ENCODE results near the gene CLCNKB. TPM values are rescaled to one million over a fixed set of nuclear protein-coding genes. Genes with fewer than 3 reads are reported as not detected.
"Not testable (repeated sequence)": the region's sequence is repeated elsewhere in the genome, so short reads cannot be mapped to it uniquely, and the experiment has no call there.

The CLCNKB gene
- total RNA-seq, 1 donor from 2014 or later, result not detected

DNA sequence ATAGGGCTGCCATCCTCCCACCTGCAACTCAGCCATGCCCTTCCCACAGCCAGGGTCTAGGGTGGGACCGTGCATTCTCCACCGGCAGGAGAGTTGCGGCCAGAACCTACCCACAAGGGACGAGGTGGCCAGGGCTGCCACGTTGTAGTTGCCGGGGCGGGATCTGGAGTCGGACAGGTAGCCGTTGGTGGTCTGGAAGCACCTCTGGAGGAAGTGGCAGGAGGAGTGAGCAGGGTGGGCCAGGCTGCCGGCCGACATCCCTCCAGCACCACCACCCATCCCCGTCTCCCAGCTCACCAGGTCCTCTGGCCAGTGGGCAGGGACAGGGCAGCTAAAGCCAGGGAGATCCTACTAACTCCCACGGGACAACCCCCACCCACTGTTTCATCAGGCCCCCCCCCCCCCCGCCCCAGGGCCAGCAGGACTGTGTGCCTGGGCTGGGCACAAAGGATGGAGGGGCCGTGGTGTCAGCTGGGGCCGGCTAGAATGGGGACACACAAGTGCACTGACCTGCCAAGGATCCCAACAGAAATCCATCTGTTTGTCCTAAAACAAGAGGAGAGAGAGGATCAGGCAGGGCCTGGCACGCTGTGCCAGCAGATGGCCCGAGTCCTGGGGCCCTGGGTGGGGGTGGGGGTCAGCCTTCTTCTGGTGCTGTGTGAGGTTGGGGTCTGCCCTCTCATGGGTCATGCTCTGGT lies 18.6 kb downstream of the CLCNKB start:
- H3K9me3 Mint-ChIP-seq; DNase-seq (ENCODE audit: low spot score); H3K4me3 Mint-ChIP-seq (ENCODE audit: low read depth); H3K27ac Mint-ChIP-seq; intact Hi-C loops (cut with micrococcal nuclease); H3K36me3 Mint-ChIP-seq (ENCODE audit: low read depth): not testable (repeated sequence)
- peaks cover 19% of the 10 kb centered on the region for H3K27me3 Mint-ChIP-seq (ENCODE audit: low read depth)
- H3K4me1 Mint-ChIP-seq (ENCODE audit: low read depth), result peaks cover 13% of the 10 kb centered on the region

DNA sequence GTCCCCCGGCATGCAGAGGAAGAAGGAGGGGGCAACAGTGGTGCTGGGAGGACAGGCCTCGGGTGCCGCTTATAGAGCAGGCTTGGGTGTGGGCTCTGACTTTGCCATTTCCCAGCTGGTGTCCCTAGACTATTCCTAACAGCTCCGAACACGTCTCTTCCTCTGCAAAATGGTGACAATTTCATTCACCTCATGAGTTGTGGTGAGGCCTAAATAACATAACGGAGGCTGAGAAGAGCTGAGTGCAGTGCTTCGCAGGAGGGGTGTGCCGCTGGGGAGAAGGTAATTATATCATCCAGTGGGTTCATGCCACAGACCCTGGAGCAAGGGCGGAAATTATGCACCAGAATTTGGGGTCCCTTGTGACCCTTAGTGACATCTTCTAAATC lies 19.1 kb downstream of the CLCNKB start:
- DNase-seq (ENCODE audit: low spot score); H3K27ac Mint-ChIP-seq; H3K4me3 Mint-ChIP-seq (ENCODE audit: low read depth); intact Hi-C loops (cut with micrococcal nuclease); H3K36me3 Mint-ChIP-seq (ENCODE audit: low read depth); H3K9me3 Mint-ChIP-seq: not testable (repeated sequence)
- H3K4me1 Mint-ChIP-seq (ENCODE audit: low read depth), result peaks cover 13% of the 10 kb centered on the region
- peaks cover 21% of the 10 kb centered on the region for H3K27me3 Mint-ChIP-seq (ENCODE audit: low read depth)

DNA sequence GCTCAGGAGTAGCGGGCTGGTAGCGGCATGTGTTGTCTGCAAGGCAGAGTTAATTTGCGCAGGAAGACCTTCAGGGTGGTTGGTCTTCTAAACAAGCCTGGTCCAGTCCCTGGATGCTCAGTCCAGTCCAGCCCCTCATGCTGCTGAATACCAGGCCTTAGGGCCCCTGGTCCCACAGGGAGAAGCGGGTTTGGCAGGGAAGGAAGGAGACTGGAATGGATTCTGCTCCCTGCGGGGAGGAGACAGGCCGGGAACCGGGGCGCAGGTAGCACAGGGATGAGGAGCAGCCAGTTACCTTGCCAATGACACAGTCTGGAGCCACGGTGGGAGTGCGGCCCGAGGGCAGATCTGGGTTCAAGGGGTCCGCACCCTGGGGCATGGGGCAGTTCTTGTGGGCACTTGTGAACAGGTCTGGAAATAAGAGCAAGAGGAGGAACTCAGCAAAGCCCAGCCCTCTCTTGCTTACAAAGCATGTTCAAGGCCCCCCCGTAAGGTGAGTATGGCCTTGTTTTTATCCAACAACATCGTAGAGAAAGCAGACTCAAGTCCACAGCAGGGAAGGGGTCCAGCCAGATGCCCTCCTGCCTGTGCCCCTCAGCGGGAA lies 19.7 kb downstream of the CLCNKB start:
- H3K27ac Mint-ChIP-seq, result no peak overlapping the region
- no peak overlapping the region for H3K4me3 Mint-ChIP-seq (ENCODE audit: low read depth)
- H3K9me3 Mint-ChIP-seq, result no peaks in the 10 kb centered on the region
- intact Hi-C loops (cut with micrococcal nuclease), result no loop called here
- no peaks in the 10 kb centered on the region for H3K36me3 Mint-ChIP-seq (ENCODE audit: low read depth)
- no peak for DNase-seq (ENCODE audit: low spot score)
- peaks cover 23% of the 10 kb centered on the region for H3K27me3 Mint-ChIP-seq (ENCODE audit: low read depth)
- peaks cover 13% of the 10 kb centered on the region for H3K4me1 Mint-ChIP-seq (ENCODE audit: low read depth)

DNA sequence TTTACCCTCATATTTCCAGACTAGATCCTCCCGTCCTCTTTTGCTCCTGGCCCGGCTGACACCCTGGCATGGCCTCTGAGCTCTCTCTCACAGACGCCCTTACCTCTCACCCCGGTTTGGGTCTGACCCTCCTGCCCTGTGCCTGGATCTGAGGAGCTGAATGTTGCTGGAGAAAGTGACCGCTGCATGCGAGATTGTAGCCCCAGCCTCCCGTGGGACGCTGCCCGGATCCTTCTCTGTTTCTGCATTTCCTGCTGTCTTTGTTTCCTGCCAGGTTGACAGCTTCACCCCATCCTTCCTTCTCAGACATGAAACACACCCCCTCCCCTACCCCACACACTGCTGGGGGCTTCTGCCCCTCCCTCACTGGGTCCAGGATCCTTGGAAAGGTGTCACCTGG lies 20.3 kb downstream of the CLCNKB start:
- no peak for DNase-seq (ENCODE audit: low spot score)
- Mint-ChIP-seq H3K9me3 (no peaks in the 10 kb centered on the region), H3K27ac (no peak overlapping the region)

DNA sequence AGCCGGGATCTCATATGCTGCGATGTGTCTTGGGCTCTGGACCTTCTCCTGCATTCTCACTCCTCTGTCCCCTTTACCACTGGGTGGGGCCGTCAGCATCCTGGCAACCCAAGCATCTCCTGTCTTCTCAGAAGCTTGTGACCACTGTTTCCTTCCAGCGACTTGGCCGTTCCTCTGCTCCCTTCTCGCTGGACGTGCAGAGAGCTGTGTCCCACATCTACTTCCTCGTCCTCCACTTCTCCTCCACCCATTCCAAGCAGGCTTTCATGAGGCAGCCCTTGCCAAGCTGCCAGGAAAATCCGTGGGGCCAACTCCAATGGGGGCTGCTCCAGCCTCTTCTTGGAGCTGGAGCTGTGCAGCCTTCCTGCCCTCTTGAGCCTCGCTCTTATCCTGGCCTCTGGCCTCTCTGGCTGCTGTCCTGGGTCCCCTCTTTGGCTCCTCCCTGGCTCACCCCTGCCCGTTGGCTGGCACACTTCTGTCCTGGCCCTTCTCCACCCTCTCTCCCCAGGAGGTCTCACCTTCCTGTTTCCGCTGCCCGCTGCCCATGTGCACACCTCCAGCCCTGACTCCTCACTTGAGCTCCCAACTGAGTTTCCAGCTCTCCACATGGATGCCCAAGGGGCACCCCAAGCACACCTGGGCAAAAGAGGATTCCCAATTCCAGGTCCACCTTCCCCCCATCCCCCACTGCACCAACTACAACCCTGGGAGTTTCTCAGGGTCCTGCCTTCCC lies 21.1 kb downstream of the CLCNKB start:
- intact Hi-C loops (cut with micrococcal nuclease), result no loop called here
- Mint-ChIP-seq H3K4me3 (ENCODE audit: low read depth) (no peak overlapping the region), H3K27ac (no peak overlapping the region), H3K36me3 (ENCODE audit: low read depth) (no peaks in the 10 kb centered on the region), H3K4me1 (ENCODE audit: low read depth) (peaks cover 13% of the 10 kb centered on the region), H3K27me3 (ENCODE audit: low read depth) (peaks cover 23% of the 10 kb centered on the region), H3K9me3 (no peaks in the 10 kb centered on the region)
- DNase-seq (ENCODE audit: low spot score), result no peak

More for the DNA sequence above, 20.3 kb downstream of the CLCNKB start:
- Mint-ChIP-seq H3K4me3 (ENCODE audit: low read depth) (no peak overlapping the region), H3K36me3 (ENCODE audit: low read depth) (no peaks in the 10 kb centered on the region), H3K4me1 (ENCODE audit: low read depth) (peaks cover 13% of the 10 kb centered on the region), H3K27me3 (ENCODE audit: low read depth) (peaks cover 23% of the 10 kb centered on the region)
- intact Hi-C loops (cut with micrococcal nuclease), result no loop called here

DNA sequence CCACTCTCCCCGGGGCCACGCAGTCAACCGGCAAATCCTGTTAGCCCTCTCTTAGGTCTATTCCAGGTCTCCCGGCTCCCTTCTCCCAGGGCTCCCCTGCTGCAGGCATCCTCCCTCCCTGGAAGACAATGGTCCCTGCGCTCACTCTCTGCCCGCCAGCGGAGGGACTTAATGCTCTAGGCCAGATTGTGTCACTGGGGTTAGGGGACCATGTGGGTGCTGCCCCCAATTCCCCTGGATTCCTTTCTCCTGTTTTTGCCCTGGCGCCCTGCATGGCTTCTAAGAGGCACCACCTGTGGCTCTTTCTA lies 21.6 kb downstream of the CLCNKB start:
- Mint-ChIP-seq H3K27me3 (ENCODE audit: low read depth) (peaks cover 23% of the 10 kb centered on the region), H3K4me3 (ENCODE audit: low read depth) (no peak overlapping the region), H3K9me3 (no peaks in the 10 kb centered on the region), H3K4me1 (ENCODE audit: low read depth) (peaks cover 18% of the 10 kb centered on the region), H3K27ac (no peak overlapping the region), H3K36me3 (ENCODE audit: low read depth) (no peaks in the 10 kb centered on the region)
- no peak for DNase-seq (ENCODE audit: low spot score)
- intact Hi-C loops (cut with micrococcal nuclease), result no loop called here

DNA sequence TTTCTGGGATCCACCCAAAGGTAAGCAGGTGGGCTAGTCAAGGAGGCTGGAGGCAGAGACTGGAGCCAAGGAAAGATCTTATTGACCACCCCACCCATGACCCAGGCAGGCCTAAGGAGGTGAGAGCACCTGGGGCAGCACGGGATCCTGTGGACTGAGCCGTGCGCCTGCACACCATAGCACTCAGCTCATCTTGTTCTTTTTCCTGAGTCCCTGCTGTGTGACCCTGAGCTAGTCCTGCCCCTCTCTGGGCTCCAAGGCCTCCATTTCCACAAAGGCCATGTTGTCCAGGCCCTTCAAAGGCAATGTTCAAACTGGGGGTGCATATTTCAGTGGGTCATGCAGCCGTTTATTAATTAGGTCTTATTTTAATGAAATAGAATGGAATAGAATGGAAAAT lies 22.7 kb downstream of the CLCNKB start:
- Mint-ChIP-seq H3K9me3 (no peaks in the 10 kb centered on the region), H3K27me3 (ENCODE audit: low read depth) (peaks cover 23% of the 10 kb centered on the region), H3K36me3 (ENCODE audit: low read depth) (no peaks in the 10 kb centered on the region), H3K4me3 (ENCODE audit: low read depth) (no peak overlapping the region), H3K27ac (no peak overlapping the region), H3K4me1 (ENCODE audit: low read depth) (peaks cover 23% of the 10 kb centered on the region)
- DNase-seq (ENCODE audit: low spot score), result no peak
- intact Hi-C loops (cut with micrococcal nuclease), result no loop called here

DNA sequence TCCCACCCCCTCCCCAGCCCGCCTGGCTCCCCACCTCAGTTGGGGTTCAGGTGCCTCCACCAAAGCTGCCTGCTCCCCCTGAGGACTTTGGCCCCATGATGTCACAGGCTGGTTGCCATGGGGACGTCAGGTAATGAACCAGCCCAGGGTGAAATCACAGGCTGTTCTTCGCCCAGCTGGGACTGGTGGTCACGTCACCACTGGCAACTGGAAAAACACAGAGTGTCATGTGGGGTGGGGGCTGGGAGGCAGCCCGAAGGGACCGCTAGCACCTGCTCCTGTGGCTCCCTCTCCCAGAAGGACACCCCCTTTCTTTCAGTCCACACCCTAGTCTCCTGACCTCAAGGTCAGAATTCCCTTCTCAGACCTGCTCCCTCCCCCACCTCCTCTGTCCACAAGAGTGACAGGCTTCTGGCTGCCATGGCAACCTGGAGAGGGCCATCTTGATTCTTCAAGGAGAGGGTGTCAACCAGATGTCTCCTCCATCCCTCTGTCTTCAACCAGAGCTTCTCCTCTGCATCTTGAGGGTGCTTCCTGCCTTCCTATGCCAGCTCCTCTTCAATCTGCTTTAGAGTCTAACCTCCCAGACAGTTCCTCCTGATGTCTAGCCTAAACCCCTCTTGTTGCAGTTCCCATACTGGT lies 23.7 kb downstream of the CLCNKB start:
- H3K4me3 Mint-ChIP-seq (ENCODE audit: low read depth), result no peak overlapping the region
- peaks cover 27% of the 10 kb centered on the region for H3K27me3 Mint-ChIP-seq (ENCODE audit: low read depth)
- no peak for DNase-seq (ENCODE audit: low spot score)
- intact Hi-C loops (cut with micrococcal nuclease), result no loop called here
- no peaks in the 10 kb centered on the region for H3K36me3 Mint-ChIP-seq (ENCODE audit: low read depth)
- H3K27ac Mint-ChIP-seq, result no peak overlapping the region
- no peaks in the 10 kb centered on the region for H3K9me3 Mint-ChIP-seq
- H3K4me1 Mint-ChIP-seq (ENCODE audit: low read depth), result peaks cover 24% of the 10 kb centered on the region

DNA sequence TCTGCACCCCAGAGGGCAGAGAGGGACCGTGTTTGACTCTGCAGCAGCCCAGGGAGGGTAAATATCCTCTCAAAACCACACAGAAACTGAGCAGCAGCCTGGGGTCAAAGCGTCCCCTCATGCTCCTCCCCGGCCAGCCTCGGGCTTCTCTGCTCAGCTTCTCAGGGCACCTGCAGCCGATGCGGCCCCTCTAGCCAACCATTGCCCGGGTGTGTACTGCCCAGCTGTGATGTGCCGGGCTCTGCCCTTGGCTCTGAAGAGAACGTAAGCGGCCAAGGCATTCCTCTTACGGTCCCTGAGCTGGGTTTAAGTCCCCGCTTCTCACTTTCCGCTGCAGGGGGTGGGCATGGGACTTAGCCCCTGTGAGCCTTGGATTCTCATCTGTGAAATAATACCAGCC lies 24.4 kb downstream of the CLCNKB start:
- Mint-ChIP-seq H3K36me3 (ENCODE audit: low read depth) (no peaks in the 10 kb centered on the region), H3K4me3 (ENCODE audit: low read depth) (no peak overlapping the region), H3K27ac (no peak overlapping the region), H3K27me3 (ENCODE audit: low read depth) (peaks cover 32% of the 10 kb centered on the region), H3K4me1 (ENCODE audit: low read depth) (peaks cover 24% of the 10 kb centered on the region), H3K9me3 (no peaks in the 10 kb centered on the region)
- intact Hi-C loops (cut with micrococcal nuclease), result no loop called here
- DNase-seq (ENCODE audit: low spot score), result no peak

DNA sequence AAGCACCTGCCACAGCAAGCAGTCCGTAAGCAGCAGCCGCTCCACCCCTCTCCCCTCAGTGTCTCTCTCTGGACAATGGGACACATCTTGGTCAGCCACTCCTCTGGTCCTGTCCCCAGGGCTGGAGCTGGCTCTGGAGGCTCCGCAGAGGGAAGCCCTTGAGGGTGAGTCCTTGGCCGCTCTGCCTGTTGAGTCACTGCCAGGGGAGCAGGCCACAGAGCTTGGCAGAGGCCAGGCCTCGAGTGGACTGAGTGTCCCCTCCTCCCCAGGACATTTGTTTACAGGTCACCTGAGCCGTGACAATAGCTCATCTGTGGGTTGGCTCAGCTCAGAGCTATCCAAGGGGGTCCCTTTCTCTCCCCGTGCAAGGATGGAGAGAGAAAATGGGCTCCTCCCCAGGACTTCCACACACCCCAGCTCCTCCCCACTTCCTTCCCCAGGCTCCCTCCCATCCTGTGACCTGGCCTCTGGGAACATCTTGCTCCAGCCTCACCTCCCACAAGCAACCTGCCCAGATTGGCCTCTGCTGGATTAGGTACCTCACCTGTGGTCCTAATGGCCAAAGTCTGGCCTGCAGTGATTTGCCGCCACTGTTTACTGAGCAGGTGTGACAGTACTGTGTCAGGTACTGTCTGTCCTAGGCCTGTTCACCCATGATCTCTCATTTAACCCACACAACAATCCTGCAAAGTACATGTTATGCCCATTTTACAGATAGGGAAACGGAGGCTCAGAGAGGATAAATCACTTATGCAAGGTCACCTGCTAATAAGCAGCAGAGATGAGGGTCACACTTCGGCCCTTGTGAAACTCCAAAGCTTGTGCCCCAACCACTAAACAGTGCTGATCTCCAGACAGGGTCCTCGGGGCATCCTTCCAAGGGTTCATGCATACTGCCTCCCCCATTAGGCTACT lies 25.0 kb downstream of the CLCNKB start:
- Mint-ChIP-seq H3K36me3 (ENCODE audit: low read depth) (no peaks in the 10 kb centered on the region), H3K27ac (no peak overlapping the region), H3K4me3 (ENCODE audit: low read depth) (no peak overlapping the region), H3K27me3 (ENCODE audit: low read depth) (peaks cover 32% of the 10 kb centered on the region), H3K4me1 (ENCODE audit: low read depth) (peaks cover 23% of the 10 kb centered on the region), H3K9me3 (no peaks in the 10 kb centered on the region)
- intact Hi-C loops (cut with micrococcal nuclease), result no loop called here
- no peak for DNase-seq (ENCODE audit: low spot score)

DNA sequence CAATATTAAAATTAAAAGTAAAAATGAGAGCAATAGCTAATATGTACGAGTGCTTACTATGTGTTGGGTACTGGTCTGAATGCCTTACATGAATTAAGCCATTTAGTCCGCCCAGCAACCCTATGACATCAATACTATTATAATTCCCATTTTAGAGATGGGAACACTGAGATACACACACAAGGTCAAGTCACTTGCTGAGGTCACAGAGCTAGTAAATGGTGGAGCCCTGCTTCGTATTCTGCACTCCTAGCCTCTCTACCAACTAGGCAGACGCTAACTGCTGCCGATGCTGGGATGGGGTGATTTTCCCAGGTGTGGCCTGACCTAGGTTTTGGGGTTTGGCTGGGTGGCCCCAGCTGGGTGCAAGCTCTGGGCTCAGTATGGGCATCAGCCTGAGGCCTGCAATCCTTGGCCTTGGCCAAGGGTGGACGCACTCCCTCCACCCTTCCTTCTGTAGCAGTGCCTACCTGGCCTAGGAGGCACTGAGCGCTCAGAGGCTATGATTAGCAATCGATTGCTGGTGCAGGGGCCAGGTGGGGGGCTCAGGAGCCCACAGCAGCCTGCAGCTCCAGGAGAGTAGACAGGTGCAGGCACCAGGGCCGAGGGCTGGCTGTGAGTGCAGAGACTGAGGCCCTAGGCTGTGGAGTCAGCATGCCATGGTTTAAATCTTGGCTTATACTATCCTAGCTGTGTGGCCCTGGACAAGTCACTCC lies 27.2 kb downstream of the CLCNKB start:
- Mint-ChIP-seq H3K27ac (no peak overlapping the region), H3K36me3 (ENCODE audit: low read depth) (no peaks in the 10 kb centered on the region), H3K9me3 (no peaks in the 10 kb centered on the region), H3K4me1 (ENCODE audit: low read depth) (peaks cover 18% of the 10 kb centered on the region), H3K4me3 (ENCODE audit: low read depth) (no peak overlapping the region), H3K27me3 (ENCODE audit: low read depth) (peaks cover 23% of the 10 kb centered on the region)
- intact Hi-C loops (cut with micrococcal nuclease), result no loop called here
- DNase-seq (ENCODE audit: low spot score), result no peak

DNA sequence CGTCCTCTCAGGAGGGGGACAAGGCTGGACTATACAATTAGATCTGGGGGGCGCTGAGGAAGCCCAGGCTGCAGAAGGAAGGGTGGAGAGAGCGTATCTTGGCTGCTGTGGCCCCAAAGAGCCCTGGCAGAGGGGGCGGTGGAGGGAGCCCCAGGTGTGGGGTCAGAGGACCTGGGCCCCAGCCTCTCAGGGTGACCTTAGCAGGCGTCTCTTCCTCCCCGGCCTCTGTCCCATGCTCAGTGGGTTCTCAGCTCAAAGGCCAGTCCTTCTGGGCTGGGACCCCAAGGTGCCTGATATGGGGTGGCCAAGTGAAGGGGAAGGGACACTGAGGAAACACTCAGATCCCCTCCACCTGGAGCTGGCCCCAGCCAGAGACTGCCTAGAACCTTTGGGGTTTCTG lies 28.0 kb downstream of the CLCNKB start:
- Mint-ChIP-seq H3K4me1 (ENCODE audit: low read depth) (peaks cover 18% of the 10 kb centered on the region), H3K9me3 (no peaks in the 10 kb centered on the region), H3K36me3 (ENCODE audit: low read depth) (no peaks in the 10 kb centered on the region), H3K27ac (no peak overlapping the region), H3K4me3 (ENCODE audit: low read depth) (no peak overlapping the region), H3K27me3 (ENCODE audit: low read depth) (peaks cover 25% of the 10 kb centered on the region)
- DNase-seq (ENCODE audit: low spot score), result no peak
- intact Hi-C loops (cut with micrococcal nuclease), result no loop called here

Measured in activated T-helper 2 cell treated with anti-CD3 and anti-CD28 coated beads, Interferon-gamma antibody, Interleukin-2, Interleukin-4, amounts not matched to agents 10 μg/mL and 5 μg/mL and 100 μg/mL, durations not matched to agents 14 hours and 24 hours and 36 hours (primary cell).